ENCODE data around the gene AMN. TPM values are rescaled to one million over a fixed set of nuclear protein-coding genes. Genes with fewer than 3 reads are reported as not detected.
A peak's percentile ranks its signal among the peaks of the same experiment; 100 is the strongest.

The AMN gene
- total RNA-seq, 4 donors from 2014 or later = 0.59 TPM; not detected in 3

GRCh38 chr14:102944448-102945330, 22.2 kb downstream of the AMN start:
- H3K9me3 ChIP-seq = no peaks in the 10 kb centered on the region
- peaks cover 3 to 31% (median 10%) of the 10 kb centered on the region in 3 donors for H3K4me1 ChIP-seq
- H3K27ac ChIP-seq = no peak overlapping the region
- no peaks in the 10 kb centered on the region for H3K27me3 ChIP-seq
- TF ChIP-seq, protein P1, sequence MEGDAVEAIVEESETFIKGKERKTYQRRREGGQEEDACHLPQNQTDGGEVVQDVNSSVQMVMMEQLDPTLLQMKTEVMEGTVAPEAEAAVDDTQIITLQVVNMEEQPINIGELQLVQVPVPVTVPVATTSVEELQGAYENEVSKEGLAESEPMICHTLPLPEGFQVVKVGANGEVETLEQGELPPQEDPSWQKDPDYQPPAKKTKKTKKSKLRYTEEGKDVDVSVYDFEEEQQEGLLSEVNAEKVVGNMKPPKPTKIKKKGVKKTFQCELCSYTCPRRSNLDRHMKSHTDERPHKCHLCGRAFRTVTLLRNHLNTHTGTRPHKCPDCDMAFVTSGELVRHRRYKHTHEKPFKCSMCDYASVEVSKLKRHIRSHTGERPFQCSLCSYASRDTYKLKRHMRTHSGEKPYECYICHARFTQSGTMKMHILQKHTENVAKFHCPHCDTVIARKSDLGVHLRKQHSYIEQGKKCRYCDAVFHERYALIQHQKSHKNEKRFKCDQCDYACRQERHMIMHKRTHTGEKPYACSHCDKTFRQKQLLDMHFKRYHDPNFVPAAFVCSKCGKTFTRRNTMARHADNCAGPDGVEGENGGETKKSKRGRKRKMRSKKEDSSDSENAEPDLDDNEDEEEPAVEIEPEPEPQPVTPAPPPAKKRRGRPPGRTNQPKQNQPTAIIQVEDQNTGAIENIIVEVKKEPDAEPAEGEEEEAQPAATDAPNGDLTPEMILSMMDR (IDR thresholded peaks at IDR 0.05) = no peak
- TF ChIP-seq POLR2AphosphoS5 (IDR thresholded peaks at IDR 0.05) (no peak), POLR2A (IDR thresholded peaks at IDR 0.05) (no peak), EP300 (IDR thresholded peaks at IDR 0.05) (no peak)
- WGBS, 2 donors (ENCODE audit: low coverage in 1 of 2) = 80% methylated on average over 1 of the region's 36 CpGs; no CpG with 5 or more reads in 1 of the 2 donors
- peaks cover 0 to 95% of the 10 kb centered on the region in 2 donors for H3K36me3 ChIP-seq
- no peak overlapping the region for H3K4me3 ChIP-seq
- no peak for ATAC-seq

GRCh38 chr14:102945346-102946130, 23.1 kb downstream of the AMN start:
- Histone ChIP-seq H3K27ac (no peak overlapping the region), H3K9me3 (no peaks in the 10 kb centered on the region), H3K4me1 (peaks cover 3 to 33% (median 14%) of the 10 kb centered on the region in 3 donors), H3K27me3 (no peaks in the 10 kb centered on the region), H3K36me3 (peaks cover 0 to 95% of the 10 kb centered on the region in 2 donors), H3K4me3 (no peak overlapping the region)
- ATAC-seq = no peak
- TF ChIP-seq POLR2AphosphoS5 (IDR thresholded peaks at IDR 0.05) (no peak), EP300 (IDR thresholded peaks at IDR 0.05) (no peak), POLR2A (IDR thresholded peaks at IDR 0.05) (no peak)
- TF ChIP-seq, protein P1 (IDR thresholded peaks at IDR 0.05) = no peak
- 0 to 94% methylated on average over 1 to 6 of the region's 29 CpGs for WGBS, 2 donors (ENCODE audit: low coverage in 1 of 2)

DNA sequence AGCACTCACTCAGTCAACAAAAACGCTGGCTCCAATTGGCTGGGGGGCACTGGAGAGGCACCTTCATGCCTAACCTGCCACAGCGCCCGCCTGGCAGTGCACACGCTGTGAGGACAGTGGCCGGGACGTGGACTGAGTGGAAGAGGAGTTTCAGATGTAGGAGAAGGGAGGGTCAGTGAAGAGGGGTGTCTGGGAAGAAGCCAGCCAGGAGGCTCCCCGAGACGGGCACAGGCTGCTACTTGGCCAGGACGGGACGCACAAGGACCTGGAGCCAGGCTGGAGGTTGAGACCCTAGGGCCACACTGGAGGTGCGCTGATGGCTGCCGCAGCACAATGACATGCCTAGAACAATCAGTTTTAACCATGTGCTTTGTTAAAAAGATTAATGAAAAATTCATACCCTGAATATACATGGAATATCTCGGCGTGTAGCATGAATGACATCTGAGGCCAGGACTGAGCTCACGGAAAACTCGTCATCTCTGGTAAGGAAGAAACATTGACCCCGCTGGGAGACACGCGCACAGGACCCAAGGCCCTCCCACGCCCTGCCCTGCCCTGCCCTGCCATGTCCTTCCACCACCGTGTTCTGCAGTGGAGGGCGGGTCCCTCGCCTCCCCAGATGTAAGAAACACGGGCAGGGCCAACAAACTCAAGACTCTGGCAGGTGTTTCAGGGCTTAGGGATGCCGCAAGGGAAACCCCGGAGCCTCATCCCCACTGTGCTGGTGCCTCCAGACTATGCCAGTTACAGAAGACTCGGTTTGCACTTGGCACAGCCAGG, 25.0 kb downstream of the AMN start:
- no peak for ATAC-seq
- H3K9me3 ChIP-seq = no peaks in the 10 kb centered on the region
- peaks cover 0 to 95% of the 10 kb centered on the region in 2 donors for H3K36me3 ChIP-seq
- H3K4me1 ChIP-seq = peaks cover 0 to 26% (median 12%) of the 10 kb centered on the region in 3 donors
- H3K27me3 ChIP-seq = no peaks in the 10 kb centered on the region
- H3K4me3 ChIP-seq = no peak overlapping the region
- TF ChIP-seq POLR2A (IDR thresholded peaks at IDR 0.05) (no peak), EP300 (IDR thresholded peaks at IDR 0.05) (no peak), POLR2AphosphoS5 (IDR thresholded peaks at IDR 0.05) (no peak)
- TF ChIP-seq, protein P1 (IDR thresholded peaks at IDR 0.05) = no peak
- no peak overlapping the region for H3K27ac ChIP-seq
- whole genome bisulfite sequencing, 2 donors (ENCODE audit: low coverage in 1 of 2) = 77 to 96% methylated on average over 9 to 12 of the region's 27 CpGs

DNA sequence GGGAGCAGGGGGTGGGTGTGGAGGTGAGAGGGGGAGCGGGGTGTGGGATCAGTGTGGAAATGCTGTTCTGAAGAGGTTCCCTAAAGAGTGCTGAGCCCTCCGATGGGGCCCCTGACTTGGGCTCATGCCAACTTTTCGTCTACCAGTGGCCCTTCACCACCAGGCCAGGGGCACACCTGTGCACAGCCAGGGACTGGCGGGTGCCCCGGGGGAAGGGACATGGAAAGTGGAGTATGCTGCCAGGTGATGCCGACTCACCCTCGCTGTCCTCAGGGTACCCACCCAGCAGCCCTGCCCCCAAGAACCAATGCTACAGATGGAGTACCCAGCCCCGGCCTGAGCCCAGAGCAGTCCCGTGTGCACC, 26.2 kb downstream of the AMN start:
- peak overlapping the region in 2 of 4 donors; percentile 62 to 65 for H3K27ac ChIP-seq
- H3K4me1 ChIP-seq = peaks cover 0 to 26% (median 12%) of the 10 kb centered on the region in 3 donors
- H3K4me3 ChIP-seq = no peak overlapping the region
- H3K36me3 ChIP-seq = peaks cover 0 to 95% of the 10 kb centered on the region in 2 donors
- ATAC-seq = no peak
- 61% methylated on average over 3 of the region's 9 CpGs; no CpG with 5 or more reads in 1 of the 2 donors for WGBS, 2 donors (ENCODE audit: low coverage in 1 of 2)
- no peaks in the 10 kb centered on the region for H3K27me3 ChIP-seq
- TF ChIP-seq, protein P1 (IDR thresholded peaks at IDR 0.05) = no peak
- H3K9me3 ChIP-seq = no peaks in the 10 kb centered on the region

Measured in gastroesophageal sphincter (tissue), 4 donors.